ENCODE data around the gene TRPM8. TPM values are rescaled to one million over a fixed set of nuclear protein-coding genes. Genes with fewer than 3 reads are reported as not detected.

The TRPM8 gene
- total RNA-seq, 1 donor from 2014 or later: not detected

DNA sequence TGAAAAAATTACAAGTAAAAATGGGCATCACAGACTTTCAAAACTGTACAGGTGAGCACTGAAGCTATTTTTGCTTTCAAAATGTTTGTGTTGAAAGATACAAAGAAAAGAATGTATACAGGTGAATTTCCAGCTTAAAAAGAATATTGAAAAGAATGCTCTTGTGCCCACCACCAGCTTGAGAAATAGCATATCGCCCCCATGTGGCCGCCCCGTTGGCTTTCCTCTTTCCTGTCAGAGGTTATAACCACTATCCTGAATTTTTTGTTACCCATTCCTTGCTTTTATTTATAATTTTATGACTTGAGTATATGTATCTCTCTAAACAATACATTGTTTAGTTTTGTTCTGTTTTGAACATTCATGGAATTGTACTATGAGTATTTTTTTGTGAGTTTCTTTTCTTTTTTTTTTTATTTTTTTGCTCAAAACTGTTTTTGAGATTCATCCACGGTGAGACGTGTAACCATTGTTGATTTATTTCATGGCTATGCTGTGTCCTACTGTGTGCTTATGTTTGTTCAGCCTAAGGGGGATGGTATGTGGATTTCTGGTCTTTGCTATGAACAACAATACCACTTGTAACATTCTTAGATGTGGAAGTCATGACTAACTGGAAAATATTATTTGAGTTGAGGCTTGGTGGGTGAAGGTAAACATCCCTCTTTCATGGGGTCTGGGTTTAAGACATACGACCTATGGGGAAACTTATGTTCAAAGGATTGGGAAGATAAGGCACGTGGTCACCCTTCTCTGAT, 11.6 kb downstream of the TRPM8 start:
- no peaks in the 10 kb centered on the region for H3K4me1 ChIP-seq
- DNase-seq (no peak), ATAC-seq (no peak)
- intact Hi-C loops (cut with DNase I): no loop called here
- H3K36me3 ChIP-seq: no peaks in the 10 kb centered on the region
- no peak overlapping the region for H3K27ac ChIP-seq
- H3K27me3 ChIP-seq: peaks cover 13% of the 10 kb centered on the region
- H3K4me3 ChIP-seq: no peak overlapping the region
- no peaks in the 10 kb centered on the region for H3K9me3 ChIP-seq
- TF ChIP-seq, protein P1, sequence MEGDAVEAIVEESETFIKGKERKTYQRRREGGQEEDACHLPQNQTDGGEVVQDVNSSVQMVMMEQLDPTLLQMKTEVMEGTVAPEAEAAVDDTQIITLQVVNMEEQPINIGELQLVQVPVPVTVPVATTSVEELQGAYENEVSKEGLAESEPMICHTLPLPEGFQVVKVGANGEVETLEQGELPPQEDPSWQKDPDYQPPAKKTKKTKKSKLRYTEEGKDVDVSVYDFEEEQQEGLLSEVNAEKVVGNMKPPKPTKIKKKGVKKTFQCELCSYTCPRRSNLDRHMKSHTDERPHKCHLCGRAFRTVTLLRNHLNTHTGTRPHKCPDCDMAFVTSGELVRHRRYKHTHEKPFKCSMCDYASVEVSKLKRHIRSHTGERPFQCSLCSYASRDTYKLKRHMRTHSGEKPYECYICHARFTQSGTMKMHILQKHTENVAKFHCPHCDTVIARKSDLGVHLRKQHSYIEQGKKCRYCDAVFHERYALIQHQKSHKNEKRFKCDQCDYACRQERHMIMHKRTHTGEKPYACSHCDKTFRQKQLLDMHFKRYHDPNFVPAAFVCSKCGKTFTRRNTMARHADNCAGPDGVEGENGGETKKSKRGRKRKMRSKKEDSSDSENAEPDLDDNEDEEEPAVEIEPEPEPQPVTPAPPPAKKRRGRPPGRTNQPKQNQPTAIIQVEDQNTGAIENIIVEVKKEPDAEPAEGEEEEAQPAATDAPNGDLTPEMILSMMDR (IDR thresholded peaks at IDR 0.05): peak; percentile 42

DNA sequence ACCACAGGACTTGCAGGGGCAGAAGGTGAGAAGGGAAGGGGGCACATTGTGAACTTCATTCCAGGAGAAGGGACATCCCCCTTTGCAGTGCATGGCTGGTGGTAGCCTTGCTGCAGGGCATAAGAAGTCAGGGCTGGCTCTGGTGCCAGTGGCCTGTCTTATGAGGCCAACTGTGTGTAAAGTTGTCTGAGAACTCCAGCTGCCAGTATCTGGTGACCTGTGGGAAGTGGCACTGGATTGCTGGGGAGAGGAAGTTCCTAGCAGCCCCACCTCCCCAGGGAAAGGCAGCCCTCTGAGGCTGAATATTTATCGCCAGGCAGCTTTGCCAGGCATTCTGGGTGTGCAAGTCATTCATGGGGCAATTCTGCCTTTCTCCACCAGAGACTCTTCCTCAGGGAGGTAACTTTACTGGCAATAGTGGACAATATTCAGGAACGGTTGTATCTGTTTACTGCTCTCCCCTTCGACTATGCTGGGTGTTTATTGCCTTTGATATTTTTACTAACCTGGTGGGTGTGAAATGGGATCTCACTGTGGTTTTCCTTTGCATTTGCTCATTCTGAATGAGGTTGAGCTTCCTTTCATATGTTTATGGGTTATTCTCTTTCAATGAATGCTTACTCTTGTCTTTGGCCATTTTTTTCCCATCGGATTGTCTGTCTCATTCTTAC, 12.3 kb downstream of the TRPM8 start:
- DNase-seq: no peak
- H3K4me3 ChIP-seq: no peak overlapping the region
- H3K27me3 ChIP-seq: peaks cover 13% of the 10 kb centered on the region
- no peaks in the 10 kb centered on the region for H3K36me3 ChIP-seq
- ATAC-seq: no peak
- no peaks in the 10 kb centered on the region for H3K4me1 ChIP-seq
- H3K9me3 ChIP-seq: no peaks in the 10 kb centered on the region
- TF ChIP-seq, protein P1 (IDR thresholded peaks at IDR 0.05): no peak
- no peak overlapping the region for H3K27ac ChIP-seq
- intact Hi-C loops (cut with DNase I): no loop called here

GRCh38 chr2:233934524-233934923, 17.4 kb downstream of the TRPM8 start:
- H3K36me3 ChIP-seq: no peaks in the 10 kb centered on the region
- H3K4me3 ChIP-seq: no peak overlapping the region
- no peaks in the 10 kb centered on the region for H3K4me1 ChIP-seq
- ATAC-seq (no peak), DNase-seq (no peak)
- intact Hi-C loops (cut with DNase I): no loop called here
- no peaks in the 10 kb centered on the region for H3K9me3 ChIP-seq
- TF ChIP-seq, protein P1 (IDR thresholded peaks at IDR 0.05): no peak
- H3K27ac ChIP-seq: no peak overlapping the region
- peaks cover 33% of the 10 kb centered on the region for H3K27me3 ChIP-seq

- no peak overlapping the region for H3K27ac ChIP-seq
- H3K4me1 ChIP-seq: no peaks in the 10 kb centered on the region
- no peak overlapping the region for H3K4me3 ChIP-seq
- TF ChIP-seq, protein P1 (IDR thresholded peaks at IDR 0.05): no peak
- H3K27me3 ChIP-seq: peaks cover 37% of the 10 kb centered on the region
- DNase-seq: no peak
- no peaks in the 10 kb centered on the region for H3K36me3 ChIP-seq
- no peak for ATAC-seq
- H3K9me3 ChIP-seq: no peaks in the 10 kb centered on the region
- intact Hi-C loops (cut with DNase I): no loop called here
These were observed 18.3 kb downstream of the TRPM8 start for GRCh38 chr2:233935426-233935825.

DNA sequence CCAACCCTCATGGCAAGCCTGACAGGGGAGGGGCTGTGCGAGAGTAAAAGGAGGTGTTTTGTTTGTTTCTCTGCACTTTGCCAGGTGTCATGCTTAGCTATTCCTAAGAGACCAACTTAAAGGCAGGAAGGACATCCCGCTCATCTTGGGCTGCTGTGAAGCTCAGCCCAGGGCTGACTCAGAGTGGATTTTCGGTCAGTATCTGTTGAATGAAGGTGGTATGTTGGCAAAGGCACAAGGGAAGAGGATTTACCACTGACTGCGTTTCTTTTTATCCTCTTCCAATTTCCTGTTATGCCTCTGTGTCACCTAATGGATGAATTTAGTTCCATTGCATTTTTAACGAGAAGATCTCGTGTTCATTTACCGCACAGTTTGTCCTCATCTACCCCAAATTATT, 18.9 kb downstream of the TRPM8 start:
- TF ChIP-seq, protein P1 (IDR thresholded peaks at IDR 0.05): no peak
- intact Hi-C loops (cut with DNase I): no loop called here
- H3K27ac ChIP-seq: no peak overlapping the region
- peaks cover 35% of the 10 kb centered on the region for H3K27me3 ChIP-seq
- H3K9me3 ChIP-seq: no peaks in the 10 kb centered on the region
- no peak for ATAC-seq
- no peaks in the 10 kb centered on the region for H3K36me3 ChIP-seq
- no peak overlapping the region for H3K4me3 ChIP-seq
- no peak for DNase-seq
- no peaks in the 10 kb centered on the region for H3K4me1 ChIP-seq

Measured in upper lobe of right lung (tissue), 1 donor.